K562 (cell line): ENCODE results near the gene SH3BP5. TPM values are rescaled to one million over a fixed set of nuclear protein-coding genes. Genes with fewer than 3 reads are reported as not detected.
A peak's percentile ranks its signal among the peaks of the same experiment; 100 is the strongest.

Experiments used
- CTBP1 ChIP-seq: fragments of 450-650 bp; IDR thresholded peaks from 2 replicates; pipeline ENCODE4 v1.6.1; 2016; ENCODE audit warnings: borderline replicate concordance
- ELF2 ChIP-seq: fragments of 250-450 bp; sonication (Bioruptor Pico); IDR thresholded peaks from 2 replicates; pipeline ENCODE4 v1.5.0; 2021; ENCODE audit warnings: mild to moderate bottlenecking
- RBM14 ChIP-seq: fragments of 200-400 bp; formaldehyde crosslinking; IDR thresholded peaks from 2 replicates; pipeline ENCODE4 v1.6.1; 2018; ENCODE audit warnings: low read depth, mild to moderate bottlenecking, low read length, moderate library complexity, borderline replicate concordance; ENCODE audit not compliant: insufficient read depth
- RBM15 ChIP-seq: fragments of 200-400 bp; formaldehyde crosslinking; IDR thresholded peaks from 2 replicates; pipeline ENCODE4 v1.6.1; 2018; ENCODE audit warnings: mild to moderate bottlenecking, low read length, moderate library complexity; ENCODE audit not compliant: insufficient read depth
- SIN3A ChIP-seq, 2 experiments: fragments of 150-350 bp in 1 of 2; IDR thresholded peaks; 2 replicates each; pipeline ENCODE4 v1.6.1; 2011 to 2016; ENCODE audit warnings: borderline replicate concordance in 2 of 2, low read depth in 2 of 2, low read length in 2 of 2, mild to moderate bottlenecking in 2 of 2, moderate library complexity in 2 of 2; ENCODE audit not compliant: control insufficient read depth in 1 of 2
- TCF15 ChIP-seq: fragments of 250-450 bp; sonication (Bioruptor Pico); IDR thresholded peaks from 2 replicates; pipeline ENCODE4 v1.8.0; 2022; ENCODE audit warnings: moderate library complexity, mild to moderate bottlenecking, inconsistent platforms
- TEAD2 ChIP-seq: fragments of 450-650 bp; IDR thresholded peaks from 2 replicates; pipeline ENCODE4 v1.6.1; 2016; ENCODE audit warnings: missing genetic modification characterization, control low read depth, missing compliant biosample characterization
- TFAM ChIP-seq: fragments of 250-450 bp; sonication (Bioruptor Pico); conservative IDR thresholded peaks from 2 replicates; pipeline ENCODE4 v1.5.0; 2021; ENCODE audit warnings: mild to moderate bottlenecking, moderate library complexity
- ZNF232 ChIP-seq: sonication (generic); formaldehyde crosslinking; IDR thresholded peaks from 2 replicates; pipeline ENCODE4 v1.8.0; 2022; ENCODE audit warnings: mild to moderate bottlenecking, missing genetic modification reagents
- ZNF41 ChIP-seq: fragments of 250-450 bp; sonication (Bioruptor Pico); conservative IDR thresholded peaks from 2 replicates; pipeline ENCODE4 v1.4.0; 2020; ENCODE audit warnings: mild to moderate bottlenecking
- ZNF655 ChIP-seq: fragments of 250-450 bp; sonication (Bioruptor Pico); IDR thresholded peaks from 2 replicates; pipeline ENCODE4 v1.5.0; 2021
- ZNF76 ChIP-seq: fragments of 250-450 bp; sonication (Bioruptor Pico); IDR thresholded peaks from 2 replicates; pipeline ENCODE4 v1.4.0; 2020; ENCODE audit warnings: mild to moderate bottlenecking, moderate library complexity, borderline replicate concordance
- polyA plus RNA-seq, 8 experiments: library from polyadenylated mRNA; depleted of rRNA in 4 of 8; stranded (reverse) in 5 of 8; unstranded in 3 of 8; fragments of >200 nt; fragmentation: Nextera tagmentation in 2 of 8; fragmentation: Illumina TruSeq in 1 of 8; extraction: Ambion mirVana in 2 of 8; extraction: Trizol in 1 of 8; gene quantifications; 2 replicates each; pipeline versions ENCODE4 v1.2.1 to v1.2.3, GENCODE V29; 2011 to 2014; ENCODE audit warnings: inconsistent platforms in 1 of 8, missing spikeins in 1 of 8
- total RNA-seq, 7 experiments: library from RNA; depleted of rRNA in 6 of 7; stranded (reverse); fragments of >200 nt in 6 of 7; fragmentation: Illumina TruSeq in 2 of 7; extraction: Trizol in 2 of 7; gene quantifications; 2 replicates each; pipeline versions ENCODE4 v1.2.1 to v1.2.3, GENCODE V29; 2011 to 2021; ENCODE audit warnings: low replicate concordance in 1 of 7
- TF ChIP-seq, protein P1 (sequence below): sonication (generic); formaldehyde crosslinking; IDR thresholded peaks from 2 replicates; pipeline ENCODE4 v1.9.0; 2022; ENCODE audit warnings: mild to moderate bottlenecking, missing genetic modification reagents
- TF ChIP-seq, protein P2 (sequence below): fragments of 450-650 bp; IDR thresholded peaks from 2 replicates; pipeline ENCODE4 v1.6.1; 2014; ENCODE audit warnings: low read depth, mild to moderate bottlenecking, moderate library complexity, borderline replicate concordance
- TF ChIP-seq, protein P3 (sequence below): sonication (generic); formaldehyde crosslinking; IDR thresholded peaks from 2 replicates; pipeline ENCODE4 v1.8.1; 2023; ENCODE audit warnings: missing genetic modification reagents, mild to moderate bottlenecking, borderline replicate concordance

SH3BP5 gene
- total and polyA plus RNA-seq, 9 of the 15 experiments (the other 6 are each of a cell fraction or from before 2014, with no cell fraction given): 2.9 to 29.0 (median 14.9) TPM

DNA sequence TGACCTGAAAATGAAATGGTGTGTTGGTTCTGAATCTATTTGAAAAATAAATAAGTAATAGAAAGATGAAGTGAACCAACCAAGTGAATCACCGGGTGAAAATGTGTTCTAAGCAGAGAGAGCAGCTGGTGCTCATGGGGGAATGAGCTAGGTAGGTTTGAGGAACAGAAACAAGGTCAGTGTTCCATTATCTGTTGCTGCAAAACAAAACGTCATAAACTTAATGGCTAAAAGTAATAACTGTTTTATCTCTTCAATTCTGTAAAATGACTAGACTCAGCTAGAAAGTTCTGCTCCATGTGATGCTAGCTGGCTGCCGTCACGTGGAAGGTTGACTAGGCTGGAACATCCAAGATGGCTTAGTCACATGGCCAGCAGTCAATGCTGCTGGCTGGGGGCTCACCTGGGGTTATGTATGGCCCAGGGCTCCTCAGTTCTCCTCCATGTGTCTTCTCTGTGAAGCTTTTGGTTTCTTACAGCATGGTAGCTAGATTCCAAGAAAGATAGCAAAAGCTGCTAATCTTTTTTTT is 13.3 kb upstream of the SH3BP5 start (continued):
- TF ChIP-seq, protein P1, sequence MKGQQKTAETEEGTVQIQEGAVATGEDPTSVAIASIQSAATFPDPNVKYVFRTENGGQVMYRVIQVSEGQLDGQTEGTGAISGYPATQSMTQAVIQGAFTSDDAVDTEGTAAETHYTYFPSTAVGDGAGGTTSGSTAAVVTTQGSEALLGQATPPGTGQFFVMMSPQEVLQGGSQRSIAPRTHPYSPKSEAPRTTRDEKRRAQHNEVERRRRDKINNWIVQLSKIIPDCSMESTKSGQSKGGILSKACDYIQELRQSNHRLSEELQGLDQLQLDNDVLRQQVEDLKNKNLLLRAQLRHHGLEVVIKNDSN (CRISPR knock-in tag): peak; percentile 84
- TF ChIP-seq SIN3A (IDR thresholded peaks at IDR 0.05; ENCODE audit: borderline replicate concordance in 2 of 2, control insufficient read depth in 1 of 2, low read depth in 2 of 2, low read length in 2 of 2) (no peak), ZNF655 (CRISPR knock-in tag) (no peak), ZNF41 (CRISPR knock-in tag) (no peak), TFAM (CRISPR knock-in tag) (no peak), TEAD2 (tag) (0 out of 2 replicates have a peak, but pooled peaks have one; percentile 48), RBM14 (no peak), ZNF76 (CRISPR knock-in tag) (no peak), RBM15 (no peak), ZNF232 (CRISPR knock-in tag) (no peak), CTBP1 (peak; percentile 23; the same call in 1 of the 2 replicates), ELF2 (no peak), TCF15 (CRISPR knock-in tag) (no peak)
- TF ChIP-seq, protein P2, sequence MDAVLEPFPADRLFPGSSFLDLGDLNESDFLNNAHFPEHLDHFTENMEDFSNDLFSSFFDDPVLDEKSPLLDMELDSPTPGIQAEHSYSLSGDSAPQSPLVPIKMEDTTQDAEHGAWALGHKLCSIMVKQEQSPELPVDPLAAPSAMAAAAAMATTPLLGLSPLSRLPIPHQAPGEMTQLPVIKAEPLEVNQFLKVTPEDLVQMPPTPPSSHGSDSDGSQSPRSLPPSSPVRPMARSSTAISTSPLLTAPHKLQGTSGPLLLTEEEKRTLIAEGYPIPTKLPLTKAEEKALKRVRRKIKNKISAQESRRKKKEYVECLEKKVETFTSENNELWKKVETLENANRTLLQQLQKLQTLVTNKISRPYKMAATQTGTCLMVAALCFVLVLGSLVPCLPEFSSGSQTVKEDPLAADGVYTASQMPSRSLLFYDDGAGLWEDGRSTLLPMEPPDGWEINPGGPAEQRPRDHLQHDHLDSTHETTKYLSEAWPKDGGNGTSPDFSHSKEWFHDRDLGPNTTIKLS: no peak
- TF ChIP-seq, protein P3, sequence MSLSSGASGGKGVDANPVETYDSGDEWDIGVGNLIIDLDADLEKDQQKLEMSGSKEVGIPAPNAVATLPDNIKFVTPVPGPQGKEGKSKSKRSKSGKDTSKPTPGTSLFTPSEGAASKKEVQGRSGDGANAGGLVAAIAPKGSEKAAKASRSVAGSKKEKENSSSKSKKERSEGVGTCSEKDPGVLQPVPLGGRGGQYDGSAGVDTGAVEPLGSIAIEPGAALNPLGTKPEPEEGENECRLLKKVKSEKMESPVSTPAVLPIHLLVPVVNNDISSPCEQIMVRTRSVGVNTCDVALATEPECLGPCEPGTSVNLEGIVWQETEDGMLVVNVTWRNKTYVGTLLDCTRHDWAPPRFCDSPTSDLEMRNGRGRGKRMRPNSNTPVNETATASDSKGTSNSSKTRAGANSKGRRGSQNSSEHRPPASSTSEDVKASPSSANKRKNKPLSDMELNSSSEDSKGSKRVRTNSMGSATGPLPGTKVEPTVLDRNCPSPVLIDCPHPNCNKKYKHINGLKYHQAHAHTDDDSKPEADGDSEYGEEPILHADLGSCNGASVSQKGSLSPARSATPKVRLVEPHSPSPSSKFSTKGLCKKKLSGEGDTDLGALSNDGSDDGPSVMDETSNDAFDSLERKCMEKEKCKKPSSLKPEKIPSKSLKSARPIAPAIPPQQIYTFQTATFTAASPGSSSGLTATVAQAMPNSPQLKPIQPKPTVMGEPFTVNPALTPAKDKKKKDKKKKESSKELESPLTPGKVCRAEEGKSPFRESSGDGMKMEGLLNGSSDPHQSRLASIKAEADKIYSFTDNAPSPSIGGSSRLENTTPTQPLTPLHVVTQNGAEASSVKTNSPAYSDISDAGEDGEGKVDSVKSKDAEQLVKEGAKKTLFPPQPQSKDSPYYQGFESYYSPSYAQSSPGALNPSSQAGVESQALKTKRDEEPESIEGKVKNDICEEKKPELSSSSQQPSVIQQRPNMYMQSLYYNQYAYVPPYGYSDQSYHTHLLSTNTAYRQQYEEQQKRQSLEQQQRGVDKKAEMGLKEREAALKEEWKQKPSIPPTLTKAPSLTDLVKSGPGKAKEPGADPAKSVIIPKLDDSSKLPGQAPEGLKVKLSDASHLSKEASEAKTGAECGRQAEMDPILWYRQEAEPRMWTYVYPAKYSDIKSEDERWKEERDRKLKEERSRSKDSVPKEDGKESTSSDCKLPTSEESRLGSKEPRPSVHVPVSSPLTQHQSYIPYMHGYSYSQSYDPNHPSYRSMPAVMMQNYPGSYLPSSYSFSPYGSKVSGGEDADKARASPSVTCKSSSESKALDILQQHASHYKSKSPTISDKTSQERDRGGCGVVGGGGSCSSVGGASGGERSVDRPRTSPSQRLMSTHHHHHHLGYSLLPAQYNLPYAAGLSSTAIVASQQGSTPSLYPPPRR (CRISPR knock-in tag): no peak
